IMR-90 (cell line): Measurements from ENCODE around the gene TMEM253. TPM values are rescaled to one million over a fixed set of nuclear protein-coding genes. Genes with fewer than 3 reads are reported as not detected.

Experiments
- ATAC-seq: fragments of 200-7000 bp; cut with Tn5 transposase; 2 replicates; pipeline ENCODE4 v1.9.1; 2020; ENCODE audit warnings: low read depth, mild to moderate bottlenecking, moderate library complexity
- BruUV-seq: library from RNA; stranded (reverse); fragments of 400-500 nt; replicated peaks from 2 replicates; lab custom pipeline; 2021; lab: Mats Ljungman, UMichigan
- CTCF ChIA-PET: fragments of 300-600 bp; formaldehyde crosslinking; extraction: SDS; loops from one replicate; lab custom pipeline; 2021; ENCODE audit warnings: antibody characterized with exemption; lab: Yijun Ruan, JAX
- POLR2A ChIA-PET: fragments of 300-600 bp; sonication (Branson Sonifier 250); formaldehyde crosslinking; loops from one replicate; lab custom pipeline; 2022; ENCODE audit warnings: antibody characterized with exemption; ENCODE audit not compliant: unreplicated experiment; lab: Charles Lee
- DNase-seq: peaks from one replicate; pipeline ENCODE4 v3.0.0; 2013
- H2AFZ ChIP-seq: replicated peaks from 2 replicates; pipeline ENCODE3; 2013; ENCODE audit warnings: low read length, mild to moderate bottlenecking; ENCODE audit not compliant: poor library complexity
- H2AK5ac ChIP-seq: 2 replicates; pipeline ENCODE4 v1.6.1; 2013; ENCODE audit warnings: low read depth, low read length, inconsistent platforms
- H2AK9ac ChIP-seq: replicated peaks from 2 replicates; pipeline ENCODE3; 2013; ENCODE audit warnings: mild to moderate bottlenecking, low read depth, low read length, moderate library complexity; ENCODE audit not compliant: poor library complexity
- H2BK120ac ChIP-seq: 2 replicates; pipeline ENCODE4 v1.6.1; 2013; ENCODE audit warnings: low read depth, low read length, inconsistent platforms
- H2BK15ac ChIP-seq: 3 replicates; pipeline ENCODE4 v1.6.1; 2013; ENCODE audit warnings: low read depth, low read length, inconsistent platforms
- H2BK20ac ChIP-seq: 2 replicates; pipeline ENCODE4 v1.6.1; 2013; ENCODE audit warnings: low read depth, mild to moderate bottlenecking, inconsistent platforms, low read length, moderate library complexity
- H2BK5ac ChIP-seq: 2 replicates; pipeline ENCODE4 v1.6.1; 2013; ENCODE audit warnings: mild to moderate bottlenecking, low read depth, low read length, inconsistent platforms; ENCODE audit not compliant: poor library complexity, severe bottlenecking
- H3K14ac ChIP-seq: replicated peaks from 2 replicates; pipeline ENCODE4 v1.6.1; 2013; ENCODE audit warnings: low read depth, low read length, inconsistent platforms
- H3K18ac ChIP-seq: 2 replicates; pipeline ENCODE4 v1.6.1; 2013; ENCODE audit warnings: low read depth, low read length, control low read depth
- H3K23ac ChIP-seq: 2 replicates; pipeline ENCODE4 v1.6.1; 2013; ENCODE audit warnings: low read depth, low read length, inconsistent platforms
- H3K27ac ChIP-seq: 2 replicates; pipeline ENCODE4 v1.5.1; 2013; ENCODE audit warnings: mild to moderate bottlenecking, control low read depth, low read length; ENCODE audit not compliant: insufficient read depth
- H3K27me3 ChIP-seq: 2 replicates; pipeline ENCODE4 v1.6.1; 2013; ENCODE audit warnings: low read length; ENCODE audit not compliant: control insufficient read depth, insufficient read depth
- H3K36me3 ChIP-seq: 2 replicates; pipeline ENCODE4 v1.6.1; 2013; ENCODE audit warnings: low read length, mixed read lengths; ENCODE audit not compliant: control insufficient read depth, insufficient read depth
- H3K4ac ChIP-seq: 2 replicates; pipeline ENCODE4 v1.6.1; 2013; ENCODE audit warnings: low read depth, low read length, inconsistent platforms
- H3K4me1 ChIP-seq: 2 replicates; pipeline ENCODE4 v1.6.1; 2013; ENCODE audit warnings: low read length, mixed read lengths; ENCODE audit not compliant: control insufficient read depth, insufficient read depth
- H3K4me2 ChIP-seq: 2 replicates; pipeline ENCODE4 v1.6.1; 2013; ENCODE audit warnings: low read depth, mild to moderate bottlenecking, control low read depth, low read length, moderate library complexity
- H3K4me3 ChIP-seq: 2 replicates; pipeline ENCODE4 v1.5.1; 2013; ENCODE audit warnings: low read depth, mild to moderate bottlenecking, control low read depth, low read length, moderate library complexity; ENCODE audit not compliant: insufficient read depth
- H3K56ac ChIP-seq: 2 replicates; pipeline ENCODE4 v1.6.1; 2013; ENCODE audit warnings: low read length, inconsistent platforms; ENCODE audit not compliant: insufficient read depth; ENCODE audit errors: extremely low read depth
- H3K79me1 ChIP-seq, 2 experiments: 2 replicates each; pipeline ENCODE4 v1.6.1; 2013; ENCODE audit warnings: low read length in 2 of 2, inconsistent platforms in 1 of 2, low read depth in 1 of 2
- H3K9ac ChIP-seq: 2 replicates; pipeline ENCODE4 v1.6.1; 2013; ENCODE audit warnings: low read depth, low read length, control low read depth
- H3K9me1 ChIP-seq: 2 replicates; pipeline ENCODE4 v1.6.1; 2013; ENCODE audit warnings: low read length, inconsistent platforms; ENCODE audit not compliant: insufficient read depth
- H3K9me3 ChIP-seq: 2 replicates; pipeline ENCODE4 v1.6.1; 2013; ENCODE audit warnings: low read length; ENCODE audit not compliant: control insufficient read depth, insufficient read depth
- H4K20me1 ChIP-seq: 2 replicates; pipeline ENCODE4 v1.6.1; 2013; ENCODE audit warnings: low read length, inconsistent platforms; ENCODE audit not compliant: insufficient read depth
- H4K5ac ChIP-seq: 2 replicates; pipeline ENCODE4 v1.6.1; 2013; ENCODE audit warnings: mild to moderate bottlenecking, low read depth, low read length, control low read depth
- H4K8ac ChIP-seq, 2 experiments: 2 replicates each; pipeline ENCODE4 v1.6.1; 2013; ENCODE audit warnings: low read depth in 2 of 2, low read length in 2 of 2, control low read depth in 1 of 2, inconsistent platforms in 1 of 2
- H4K91ac ChIP-seq: 2 replicates; pipeline ENCODE4 v1.6.1; 2013; ENCODE audit warnings: low read depth, low read length, inconsistent platforms; ENCODE audit not compliant: insufficient read depth
- BHLHE40 ChIP-seq: fragments of 150-350 bp; IDR thresholded peaks from 2 replicates; pipeline ENCODE4 v1.6.1; 2016; ENCODE audit warnings: mild to moderate bottlenecking, low read depth, low read length
- SMC3 ChIP-seq: fragments of 150-350 bp; IDR thresholded peaks from 2 replicates; pipeline ENCODE4 v1.6.1; 2016; ENCODE audit warnings: low read depth, mild to moderate bottlenecking, antibody characterized with exemption, low read length, moderate library complexity
- WGBS, 2 experiments: methylation state at CpG; one replicate each; pipeline versions ENCODE4 v1.1.5 to v1.1.7; 2013; ENCODE audit warnings: missing lambda C conversion rate in 2 of 2; ENCODE audit not compliant: insufficient read length in 1 of 2; ENCODE audit errors: extremely low coverage in 2 of 2; 5-methylcytosine and 5-hydroxymethylcytosine counted together
- dilution Hi-C: fragments of 300-500 bp; cut with HindIII; formaldehyde crosslinking; loops from one replicate; pipeline ENCODE4 v1.14.3; 2018; ENCODE audit warnings: low sequenced_read_pairs; ENCODE audit not compliant: unreplicated experiment
- in situ Hi-C: fragments of 300-500 bp; cut with MboI; formaldehyde crosslinking; loops from 3 replicates; pipeline ENCODE4 v1.14.3; 2019; ENCODE audit warnings: low sequenced_read_pairs, inconsistent platforms, mixed read lengths
- intact Hi-C: fragments of 100-400 bp; cut with micrococcal nuclease; formaldehyde crosslinking; loops from 2 replicates; pipeline ENCODE4 v1.10.0; 2022
- polyA plus RNA-seq, 3 experiments: library from polyadenylated mRNA; depleted of rRNA; stranded (reverse); fragments of >200 nt; gene quantifications; 2 replicates each; pipeline ENCODE4 v1.2.3, GENCODE V29; 2012; ENCODE audit warnings: low replicate concordance in 1 of 3
- total RNA-seq: library from RNA; depleted of rRNA; stranded (reverse); fragments of >200 nt; gene quantifications from 2 replicates; pipeline ENCODE4 v1.2.3, GENCODE V29; 2012
- TF ChIP-seq, protein P1 (sequence below): conservative IDR thresholded peaks from 2 replicates; pipeline ENCODE4 v1.5.1; 2012; ENCODE audit warnings: mild to moderate bottlenecking, low read depth, low read length, improper control_type of control experiment

TMEM253 gene
- total and polyA plus RNA-seq, 2 of the 4 experiments (the other 2 are of a cell fraction) = 0.07 TPM; not detected in 1

DNA sequence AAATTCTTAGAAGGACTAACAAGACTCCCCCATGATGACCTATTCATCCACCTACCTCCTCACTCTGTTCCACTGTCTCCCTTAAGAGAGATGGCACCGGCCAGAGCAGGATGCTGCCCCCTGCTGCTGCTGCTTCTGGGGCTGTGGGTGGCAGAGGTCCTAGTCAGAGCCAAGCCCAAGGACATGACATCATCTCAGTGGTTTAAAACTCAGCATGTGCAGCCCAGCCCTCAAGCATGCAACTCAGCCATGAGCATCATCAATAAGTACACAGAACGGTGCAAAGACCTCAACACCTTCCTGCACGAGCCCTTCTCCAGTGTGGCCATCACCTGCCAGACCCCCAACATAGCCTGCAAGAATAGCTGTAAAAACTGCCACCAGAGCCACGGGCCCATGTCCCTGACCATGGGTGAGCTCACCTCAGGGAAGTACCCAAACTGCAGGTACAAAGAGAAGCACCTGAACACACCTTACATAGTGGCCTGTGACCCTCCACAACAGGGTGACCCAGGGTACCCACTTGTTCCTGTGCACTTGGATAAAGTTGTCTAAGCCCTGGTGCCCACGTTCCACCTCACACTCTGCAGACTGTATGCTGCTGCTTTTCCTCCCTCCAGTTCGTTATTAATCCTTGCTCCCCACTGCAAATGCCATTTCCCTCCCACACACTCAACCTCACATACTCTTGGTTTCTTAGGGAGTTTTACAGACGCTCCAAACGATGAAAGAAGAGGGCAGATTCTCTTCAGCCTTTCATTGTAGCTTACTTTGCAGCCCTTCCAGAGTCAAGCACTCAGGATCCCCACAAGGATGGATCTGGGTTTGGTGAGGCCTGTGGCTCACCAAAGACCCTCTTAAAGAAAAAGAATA lies 42.8 kb upstream of the TMEM253 start, which contains the start of gene RNASE8:
TSS of gene RNASE8 (plus strand) at position 20 of the 873 bp plus-strand sequence. CDS start at position 91, 71 bp downstream.
- Histone ChIP-seq H4K91ac (no peak within 1 kb of the TSS), H3K4ac (no peak within 1 kb of the TSS), H2BK15ac (no peak within 1 kb of the TSS), H4K8ac (no peak within 1 kb of the TSS), H2BK5ac (no peak within 1 kb of the TSS), H3K23ac (no peak within 1 kb of the TSS), H3K79me1 (no peaks in the 10 kb centered on the region), H3K18ac (no peak within 1 kb of the TSS), H4K20me1 (no peaks in the 10 kb centered on the region), H4K5ac (no peak within 1 kb of the TSS), H3K4me1 (no peaks in the 10 kb centered on the region), H3K9ac (no peak within 1 kb of the TSS), H2AK9ac (no peak within 1 kb of the TSS), H3K56ac (no peak within 1 kb of the TSS), H3K27me3 (no peaks in the 10 kb centered on the region), H2AFZ (no peak within 1 kb of the TSS), H3K4me2 (no peak within 1 kb of the TSS), H3K4me3 (no peak within 1 kb of the TSS), H2BK20ac (no peak within 1 kb of the TSS), H3K9me1 (peaks cover 5% of the 10 kb centered on the region; the same call in 1 of the 2 replicates), H2AK5ac (no peak within 1 kb of the TSS), H3K27ac (no peak within 1 kb of the TSS), H2BK120ac (no peak within 1 kb of the TSS), H3K14ac (no peak within 1 kb of the TSS), H3K36me3 (no peaks in the 10 kb centered on the region), H3K9me3 (no peaks in the 10 kb centered on the region)
- in situ Hi-C loops (no loop called here), dilution Hi-C loops (no loop called here), intact Hi-C loops (no loop called here)
- peak; percentile 32; the same call in 1 of the 2 replicates for TF ChIP-seq SMC3
- TF ChIP-seq, protein P1, sequence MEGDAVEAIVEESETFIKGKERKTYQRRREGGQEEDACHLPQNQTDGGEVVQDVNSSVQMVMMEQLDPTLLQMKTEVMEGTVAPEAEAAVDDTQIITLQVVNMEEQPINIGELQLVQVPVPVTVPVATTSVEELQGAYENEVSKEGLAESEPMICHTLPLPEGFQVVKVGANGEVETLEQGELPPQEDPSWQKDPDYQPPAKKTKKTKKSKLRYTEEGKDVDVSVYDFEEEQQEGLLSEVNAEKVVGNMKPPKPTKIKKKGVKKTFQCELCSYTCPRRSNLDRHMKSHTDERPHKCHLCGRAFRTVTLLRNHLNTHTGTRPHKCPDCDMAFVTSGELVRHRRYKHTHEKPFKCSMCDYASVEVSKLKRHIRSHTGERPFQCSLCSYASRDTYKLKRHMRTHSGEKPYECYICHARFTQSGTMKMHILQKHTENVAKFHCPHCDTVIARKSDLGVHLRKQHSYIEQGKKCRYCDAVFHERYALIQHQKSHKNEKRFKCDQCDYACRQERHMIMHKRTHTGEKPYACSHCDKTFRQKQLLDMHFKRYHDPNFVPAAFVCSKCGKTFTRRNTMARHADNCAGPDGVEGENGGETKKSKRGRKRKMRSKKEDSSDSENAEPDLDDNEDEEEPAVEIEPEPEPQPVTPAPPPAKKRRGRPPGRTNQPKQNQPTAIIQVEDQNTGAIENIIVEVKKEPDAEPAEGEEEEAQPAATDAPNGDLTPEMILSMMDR = peak; percentile 32
- no peak for TF ChIP-seq BHLHE40
- CTCF ChIA-PET = no interaction called here
- no TSS peak for BruUV-seq
- no CpG with 5 or more reads among the region's 8 CpGs for WGBS, 2 experiments
- DNase-seq (peak; percentile 35), ATAC-seq (peak; percentile 53; the same call in 1 of the 2 replicates)
- POLR2A ChIA-PET = no interaction called here
